ENCODE data around the gene CCNI2.

DNA sequence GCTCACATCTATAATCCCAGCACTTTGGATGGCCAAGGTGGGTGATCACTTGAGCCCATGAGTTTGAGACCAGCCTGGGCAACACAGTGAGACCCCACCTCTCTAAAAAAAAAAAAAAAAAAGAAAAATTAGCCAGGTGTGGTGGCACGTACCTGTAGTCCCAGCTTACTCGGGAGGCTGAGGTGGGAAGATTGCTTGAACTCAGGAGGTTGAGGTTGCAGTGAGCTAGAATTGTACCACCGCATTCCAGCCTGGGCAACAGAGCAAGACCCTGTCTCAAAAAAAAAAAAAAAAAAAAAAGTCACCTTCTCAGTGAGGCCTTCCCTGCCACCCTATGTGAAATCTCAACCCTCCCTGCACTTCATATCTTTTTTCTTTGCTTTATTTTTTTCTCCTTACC lies 43.8 kb downstream of the CCNI2 start:
- TF ChIP-seq, protein P1, sequence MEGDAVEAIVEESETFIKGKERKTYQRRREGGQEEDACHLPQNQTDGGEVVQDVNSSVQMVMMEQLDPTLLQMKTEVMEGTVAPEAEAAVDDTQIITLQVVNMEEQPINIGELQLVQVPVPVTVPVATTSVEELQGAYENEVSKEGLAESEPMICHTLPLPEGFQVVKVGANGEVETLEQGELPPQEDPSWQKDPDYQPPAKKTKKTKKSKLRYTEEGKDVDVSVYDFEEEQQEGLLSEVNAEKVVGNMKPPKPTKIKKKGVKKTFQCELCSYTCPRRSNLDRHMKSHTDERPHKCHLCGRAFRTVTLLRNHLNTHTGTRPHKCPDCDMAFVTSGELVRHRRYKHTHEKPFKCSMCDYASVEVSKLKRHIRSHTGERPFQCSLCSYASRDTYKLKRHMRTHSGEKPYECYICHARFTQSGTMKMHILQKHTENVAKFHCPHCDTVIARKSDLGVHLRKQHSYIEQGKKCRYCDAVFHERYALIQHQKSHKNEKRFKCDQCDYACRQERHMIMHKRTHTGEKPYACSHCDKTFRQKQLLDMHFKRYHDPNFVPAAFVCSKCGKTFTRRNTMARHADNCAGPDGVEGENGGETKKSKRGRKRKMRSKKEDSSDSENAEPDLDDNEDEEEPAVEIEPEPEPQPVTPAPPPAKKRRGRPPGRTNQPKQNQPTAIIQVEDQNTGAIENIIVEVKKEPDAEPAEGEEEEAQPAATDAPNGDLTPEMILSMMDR (IDR thresholded peaks at IDR 0.05), result no peak
- TF ChIP-seq POLR2A (IDR thresholded peaks at IDR 0.05), result no peak

All from uterus (tissue), 2 donors.